ENCODE results near the gene YPEL4.
"Not testable (repeated sequence)": the region's sequence is repeated elsewhere in the genome, so short reads cannot be mapped to it uniquely, and the experiment has no call there.

Gene YPEL4

GRCh38 chr11:57652662-57653061, 3.0 kb upstream of the YPEL4 start:
- TF ChIP-seq CTCF (conservative IDR thresholded peaks at IDR 0.05; ENCODE audit: control insufficient read depth, insufficient read depth, low read depth, low read length): no peak
- no peak overlapping the region for H3K4me3 ChIP-seq (ENCODE audit: control insufficient read depth, low read depth, low read length)
- no peak for DNase-seq (ENCODE audit: low read depth)

GRCh38 chr11:57652230-57652629, 2.5 kb upstream of the YPEL4 start:
- not testable (repeated sequence) for H3K4me3 ChIP-seq (ENCODE audit: control insufficient read depth, low read depth, low read length); DNase-seq (ENCODE audit: low read depth)

- DNase-seq (ENCODE audit: low read depth): no peak
- TF ChIP-seq CTCF (conservative IDR thresholded peaks at IDR 0.05; ENCODE audit: control insufficient read depth, insufficient read depth, low read depth, low read length): no peak
- no peak overlapping the region for H3K4me3 ChIP-seq (ENCODE audit: control insufficient read depth, low read depth, low read length)
These were observed 1.7 kb upstream of the YPEL4 start for GRCh38 chr11:57651408-57651807.

GRCh38 chr11:57650739-57651090, 1.0 kb upstream of the YPEL4 start:
- H3K4me3 ChIP-seq (ENCODE audit: control insufficient read depth, low read depth, low read length): no peak overlapping the region
- no peak for DNase-seq (ENCODE audit: low read depth)
- TF ChIP-seq CTCF (conservative IDR thresholded peaks at IDR 0.05; ENCODE audit: control insufficient read depth, insufficient read depth, low read depth, low read length): no peak

GRCh38 chr11:57648801-57649735, 644 bp downstream of the YPEL4 start:
- no peak for TF ChIP-seq CTCF (conservative IDR thresholded peaks at IDR 0.05; ENCODE audit: control insufficient read depth, insufficient read depth, low read depth, low read length)
- peak overlapping the region; percentile 52 for H3K4me3 ChIP-seq (ENCODE audit: control insufficient read depth, low read depth, low read length)
- peak; percentile 46 for DNase-seq (ENCODE audit: low read depth)

- DNase-seq (ENCODE audit: low read depth): no peak
- peak overlapping the region; percentile 52 for H3K4me3 ChIP-seq (ENCODE audit: control insufficient read depth, low read depth, low read length)
- no peak for TF ChIP-seq CTCF (conservative IDR thresholded peaks at IDR 0.05; ENCODE audit: control insufficient read depth, insufficient read depth, low read depth, low read length)
These were observed 1.5 kb downstream of the YPEL4 start for GRCh38 chr11:57647960-57648800.

GRCh38 chr11:57647372-57647771, 2.3 kb downstream of the YPEL4 start:
- no peak overlapping the region for H3K4me3 ChIP-seq (ENCODE audit: control insufficient read depth, low read depth, low read length)
- no peak for DNase-seq (ENCODE audit: low read depth)
- TF ChIP-seq CTCF (conservative IDR thresholded peaks at IDR 0.05; ENCODE audit: control insufficient read depth, insufficient read depth, low read depth, low read length): no peak
